GM12891 (cell line): Measurements from ENCODE around the gene MAGEB5.

Source experiments
- PAX5 ChIP-seq: IDR thresholded peaks from 2 replicates; pipeline ENCODE4 v1.6.1; 2011; ENCODE audit warnings: low read length, moderate library complexity, mild to moderate bottlenecking; ENCODE audit not compliant: insufficient read depth, severe bottlenecking
- POLR2A ChIP-seq: IDR thresholded peaks from 2 replicates; pipeline ENCODE4 v1.6.1; 2011; ENCODE audit warnings: low read depth, low read length, control low read depth
- POLR2AphosphoS5 ChIP-seq: IDR thresholded peaks from 2 replicates; pipeline ENCODE4 v1.6.1; 2011; ENCODE audit warnings: low read depth, low read length, control low read depth
- POU2F2 ChIP-seq: IDR thresholded peaks from 2 replicates; pipeline ENCODE4 v1.6.1; 2011; ENCODE audit warnings: low read depth, mild to moderate bottlenecking, control low read depth, low read length, moderate library complexity
- SPI1 ChIP-seq: IDR thresholded peaks from 2 replicates; pipeline ENCODE4 v1.6.1; 2011; ENCODE audit warnings: low read depth, low read length, control low read depth
- TAF1 ChIP-seq: IDR thresholded peaks from 2 replicates; pipeline ENCODE4 v1.6.1; 2011; ENCODE audit warnings: low read depth, low read length, control low read depth

GRCh38 chrX:26253526-26253925, 37.6 kb downstream of the MAGEB5 start:
- TF ChIP-seq POLR2A (no peak), POLR2AphosphoS5 (no peak), TAF1 (no peak), SPI1 (no peak), PAX5 (no peak), POU2F2 (no peak)
